Neutrophil (primary cell): ENCODE measurements around the gene ZNF491.
"Not testable (repeated sequence)": the region's sequence is repeated elsewhere in the genome, so short reads cannot be mapped to it uniquely, and the experiment has no call there.

Experiments
- H3K27ac ChIP-seq: fragments of 200-600 bp; sonication (generic); 2 replicates; pipeline ENCODE4 v1.5.1; 2016; ENCODE audit warnings: mild to moderate bottlenecking, moderate library complexity
- H3K27me3 ChIP-seq: fragments of 200-600 bp; sonication (generic); 2 replicates; pipeline ENCODE4 v1.6.0; 2016; ENCODE audit warnings: mild to moderate bottlenecking
- H3K36me3 ChIP-seq: fragments of 200-600 bp; sonication (generic); 2 replicates; pipeline ENCODE4 v1.5.1; 2017
- H3K4me1 ChIP-seq, 2 experiments: fragments of 200-600 bp in 1 of 2; sonication (generic) in 1 of 2; 1 replicate in 1 of 2; 2 replicates in 1 of 2; pipeline versions ENCODE4 v1.5.1 to v1.6.1; 2013 to 2016; ENCODE audit warnings: low read depth in 1 of 2, low read length in 1 of 2, mild to moderate bottlenecking in 1 of 2, moderate library complexity in 1 of 2; ENCODE audit not compliant: control insufficient read depth in 1 of 2, insufficient read depth in 1 of 2
- H3K4me3 ChIP-seq, 2 experiments: fragments of 200-600 bp in 1 of 2; sonication (generic) in 1 of 2; 1 replicate in 1 of 2; 2 replicates in 1 of 2; pipeline ENCODE4 v1.5.1; 2013 to 2016; ENCODE audit warnings: low read depth in 1 of 2, low read length in 1 of 2, mild to moderate bottlenecking in 1 of 2, moderate library complexity in 1 of 2
- H3K9me3 ChIP-seq: fragments of 200-600 bp; sonication (generic); 2 replicates; pipeline ENCODE4 v1.5.1; 2016
- TF ChIP-seq, protein P1 (sequence below): fragments of 200-600 bp; sonication (generic); IDR thresholded peaks from 2 replicates; pipeline ENCODE4 v1.5.1; 2016; ENCODE audit warnings: antibody characterized with exemption

ZNF491 gene

DNA sequence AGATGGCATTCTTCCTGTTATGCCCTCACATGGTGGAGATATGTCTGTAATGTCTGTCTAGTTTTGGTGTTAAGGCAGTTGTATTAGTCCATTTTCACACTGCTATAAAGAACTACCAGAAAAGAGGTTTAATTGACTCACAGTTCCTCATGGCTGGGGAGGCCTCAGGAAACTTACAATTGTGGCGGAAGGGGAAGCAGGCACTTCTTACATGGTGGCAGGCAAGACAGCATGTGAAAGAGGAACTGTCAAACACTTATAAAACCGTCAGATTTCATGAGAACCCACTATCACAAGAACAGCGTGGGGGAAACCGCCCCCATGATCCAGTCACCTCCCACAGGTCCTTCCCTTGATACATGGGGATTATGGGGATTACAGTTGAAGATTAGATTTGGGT, 28.3 kb upstream of the ZNF491 start:
- peaks cover 18% of the 10 kb centered on the region for H3K9me3 ChIP-seq
- H3K4me3 ChIP-seq, result no peak overlapping the region
- H3K36me3 ChIP-seq, result no peaks in the 10 kb centered on the region
- TF ChIP-seq, protein P1, sequence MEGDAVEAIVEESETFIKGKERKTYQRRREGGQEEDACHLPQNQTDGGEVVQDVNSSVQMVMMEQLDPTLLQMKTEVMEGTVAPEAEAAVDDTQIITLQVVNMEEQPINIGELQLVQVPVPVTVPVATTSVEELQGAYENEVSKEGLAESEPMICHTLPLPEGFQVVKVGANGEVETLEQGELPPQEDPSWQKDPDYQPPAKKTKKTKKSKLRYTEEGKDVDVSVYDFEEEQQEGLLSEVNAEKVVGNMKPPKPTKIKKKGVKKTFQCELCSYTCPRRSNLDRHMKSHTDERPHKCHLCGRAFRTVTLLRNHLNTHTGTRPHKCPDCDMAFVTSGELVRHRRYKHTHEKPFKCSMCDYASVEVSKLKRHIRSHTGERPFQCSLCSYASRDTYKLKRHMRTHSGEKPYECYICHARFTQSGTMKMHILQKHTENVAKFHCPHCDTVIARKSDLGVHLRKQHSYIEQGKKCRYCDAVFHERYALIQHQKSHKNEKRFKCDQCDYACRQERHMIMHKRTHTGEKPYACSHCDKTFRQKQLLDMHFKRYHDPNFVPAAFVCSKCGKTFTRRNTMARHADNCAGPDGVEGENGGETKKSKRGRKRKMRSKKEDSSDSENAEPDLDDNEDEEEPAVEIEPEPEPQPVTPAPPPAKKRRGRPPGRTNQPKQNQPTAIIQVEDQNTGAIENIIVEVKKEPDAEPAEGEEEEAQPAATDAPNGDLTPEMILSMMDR, result no peak
- peaks cover 13 to 16% of the 10 kb centered on the region in 2 experiments for H3K4me1 ChIP-seq
- peaks cover 8% of the 10 kb centered on the region for H3K27me3 ChIP-seq
- no peak overlapping the region for H3K27ac ChIP-seq

DNA sequence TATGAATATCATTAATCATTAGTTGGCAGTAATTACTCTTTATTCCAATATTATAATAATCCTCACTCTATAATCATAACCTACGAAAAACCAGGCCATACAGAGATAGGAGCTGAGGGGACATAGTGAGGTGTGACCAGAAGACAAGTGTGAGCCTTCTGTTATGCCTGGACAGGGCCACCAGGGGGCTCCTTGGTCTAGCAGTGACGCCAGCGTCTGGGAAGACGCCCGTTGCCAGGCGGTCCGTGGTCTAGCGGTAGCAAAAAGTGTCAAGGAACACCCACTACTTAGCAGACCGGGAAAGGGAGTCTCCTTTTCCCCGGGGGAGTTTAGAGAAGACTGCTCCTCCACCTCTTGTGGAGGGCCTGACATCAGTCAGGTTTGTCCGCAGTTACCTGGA, 26.8 kb upstream of the ZNF491 start:
- not testable (repeated sequence) for H3K36me3 ChIP-seq, H3K27ac ChIP-seq, H3K4me3 ChIP-seq, H3K27me3 ChIP-seq
- Histone ChIP-seq H3K4me1 (peaks cover 10 to 13% of the 10 kb centered on the region in 2 experiments), H3K9me3 (peaks cover 23% of the 10 kb centered on the region)

DNA sequence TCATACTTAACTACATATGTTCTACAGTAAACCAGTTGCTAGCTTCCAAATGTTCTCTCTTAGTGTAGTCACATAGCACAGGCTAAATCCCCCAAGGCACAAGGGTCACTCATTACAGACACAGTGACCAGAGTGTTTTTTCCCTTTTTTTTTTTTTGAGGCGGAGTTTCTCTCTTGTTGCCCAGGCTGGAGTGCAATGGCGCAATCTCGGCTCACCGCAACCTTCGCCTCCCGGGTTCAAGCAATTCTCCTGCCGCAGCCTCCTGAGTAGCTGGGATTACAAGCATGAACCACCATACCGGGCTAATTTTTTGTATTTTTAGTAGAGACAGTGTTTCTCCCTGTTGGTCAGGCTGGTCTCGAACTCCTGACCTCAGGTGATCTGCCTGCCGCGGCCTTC, 21.7 kb upstream of the ZNF491 start:
- peaks cover 56% of the 10 kb centered on the region for H3K9me3 ChIP-seq
- H3K4me1 ChIP-seq, H3K27ac ChIP-seq, H3K4me3 ChIP-seq, H3K27me3 ChIP-seq: not testable (repeated sequence)
- peaks cover 39% of the 10 kb centered on the region for H3K36me3 ChIP-seq

DNA sequence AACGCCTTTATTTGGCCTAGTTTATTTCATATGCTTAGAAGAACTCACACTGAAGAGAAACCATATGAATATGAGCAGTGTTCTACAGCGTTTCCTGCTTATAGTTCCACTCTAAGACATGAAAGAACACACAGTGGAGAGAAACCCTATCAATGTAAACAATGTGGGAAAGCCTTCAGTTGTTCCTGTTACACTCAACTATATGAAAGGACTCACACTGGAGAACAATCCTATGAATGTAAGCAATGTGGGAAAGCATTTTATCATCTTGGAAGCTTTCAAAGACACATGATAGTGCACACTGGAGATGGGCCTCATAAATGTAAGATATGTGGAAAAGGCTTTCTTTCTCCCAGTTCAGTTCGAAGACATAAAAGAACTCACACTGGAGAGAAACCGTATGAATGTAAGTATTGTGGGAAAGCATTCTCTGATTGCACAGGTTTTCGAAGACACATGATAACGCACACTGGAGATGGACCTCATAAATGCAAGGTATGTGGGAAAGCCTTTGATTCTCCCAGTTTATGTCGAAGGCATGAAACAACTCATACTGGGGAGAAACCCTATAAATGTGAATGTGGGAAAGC, 17.8 kb upstream of the ZNF491 start:
- H3K36me3 ChIP-seq, result peaks cover 39% of the 10 kb centered on the region
- TF ChIP-seq, protein P1, result no peak
- no peak overlapping the region for H3K4me3 ChIP-seq
- no peaks in the 10 kb centered on the region for H3K27me3 ChIP-seq
- peaks cover 79% of the 10 kb centered on the region for H3K9me3 ChIP-seq
- H3K27ac ChIP-seq, result no peak overlapping the region
- H3K4me1 ChIP-seq, result no peaks in the 10 kb centered on the region

DNA sequence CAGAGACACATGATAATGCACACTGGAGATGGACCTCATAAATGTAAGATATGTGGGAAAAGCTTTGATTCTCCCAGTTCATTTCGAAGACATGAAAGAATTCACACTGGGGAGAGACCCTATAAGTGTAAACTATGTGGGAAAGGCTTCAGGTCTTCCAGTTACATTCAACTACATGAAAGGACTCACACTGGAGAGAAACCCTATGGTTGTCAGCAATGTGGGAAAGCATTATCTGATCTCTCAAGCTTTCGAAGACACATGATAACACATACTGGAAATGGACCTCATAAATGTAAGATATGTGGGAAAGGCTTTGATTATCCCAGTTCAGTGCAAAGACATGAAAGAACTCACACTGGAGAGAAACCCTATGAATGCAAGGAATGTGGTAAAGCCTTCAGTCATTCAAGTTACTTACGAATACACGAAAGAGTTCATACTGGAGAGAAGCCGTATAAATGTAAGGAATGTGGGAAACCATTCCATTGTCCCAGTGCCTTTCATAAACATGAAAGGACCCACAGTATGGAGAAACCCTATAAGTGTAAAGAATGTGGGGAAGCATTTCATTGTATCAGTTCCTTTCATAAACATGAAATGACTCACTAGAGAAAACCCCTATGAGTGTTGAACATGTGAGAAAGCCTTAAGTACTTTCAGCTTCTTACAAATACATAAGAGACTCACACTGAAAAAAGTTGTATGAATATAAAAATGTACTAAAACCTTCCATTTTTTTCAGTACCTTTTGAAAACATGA, 16.8 kb upstream of the ZNF491 start:
- H3K9me3 ChIP-seq, result peaks cover 84% of the 10 kb centered on the region
- no peaks in the 10 kb centered on the region for H3K4me1 ChIP-seq
- no peak overlapping the region for H3K4me3 ChIP-seq
- H3K27me3 ChIP-seq, result no peaks in the 10 kb centered on the region
- TF ChIP-seq, protein P1, result no peak
- H3K36me3 ChIP-seq, result peaks cover 39% of the 10 kb centered on the region
- H3K27ac ChIP-seq, result no peak overlapping the region

DNA sequence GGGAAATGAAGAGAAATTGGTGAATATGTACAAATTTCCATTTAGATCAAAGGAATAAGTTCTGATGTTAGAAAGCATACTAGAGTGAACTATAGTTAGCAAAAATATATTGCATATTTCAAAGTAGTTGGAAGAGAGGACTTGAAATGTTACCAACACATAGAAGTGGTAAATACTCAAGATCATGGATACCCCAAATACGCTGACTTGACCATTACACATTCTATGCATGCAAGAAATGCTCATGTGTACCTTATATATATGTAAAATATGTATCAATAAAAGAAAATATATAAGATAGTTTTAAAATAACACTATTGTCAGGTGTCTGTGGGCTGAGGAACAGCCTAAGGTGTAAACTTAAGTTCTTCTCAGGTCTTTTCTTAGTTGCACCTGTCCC, 14.6 kb upstream of the ZNF491 start:
- H3K9me3 ChIP-seq, result peaks cover 71% of the 10 kb centered on the region
- TF ChIP-seq, protein P1, result no peak
- no peak overlapping the region for H3K4me3 ChIP-seq

More for the DNA sequence above, 14.6 kb upstream of the ZNF491 start:
- Histone ChIP-seq H3K27ac (no peak overlapping the region), H3K27me3 (no peaks in the 10 kb centered on the region), H3K36me3 (peaks cover 24% of the 10 kb centered on the region), H3K4me1 (no peaks in the 10 kb centered on the region)
